ENCODE results near the gene ZBTB25.
A peak's percentile ranks its signal among the peaks of the same experiment; 100 is the strongest.
"Not testable (repeated sequence)": the region's sequence is repeated elsewhere in the genome, so short reads cannot be mapped to it uniquely, and the experiment has no call there.

The ZBTB25 gene, protein sequence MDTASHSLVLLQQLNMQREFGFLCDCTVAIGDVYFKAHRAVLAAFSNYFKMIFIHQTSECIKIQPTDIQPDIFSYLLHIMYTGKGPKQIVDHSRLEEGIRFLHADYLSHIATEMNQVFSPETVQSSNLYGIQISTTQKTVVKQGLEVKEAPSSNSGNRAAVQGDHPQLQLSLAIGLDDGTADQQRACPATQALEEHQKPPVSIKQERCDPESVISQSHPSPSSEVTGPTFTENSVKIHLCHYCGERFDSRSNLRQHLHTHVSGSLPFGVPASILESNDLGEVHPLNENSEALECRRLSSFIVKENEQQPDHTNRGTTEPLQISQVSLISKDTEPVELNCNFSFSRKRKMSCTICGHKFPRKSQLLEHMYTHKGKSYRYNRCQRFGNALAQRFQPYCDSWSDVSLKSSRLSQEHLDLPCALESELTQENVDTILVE

GRCh38 chr14:64503434-64504309, at the start of gene ZBTB25:
Gene ZBTB25 (minus strand): TSS chr14:64503838. CDS start chr14:64490533, 13,305 bp downstream.
- peak; percentile 71 for DNase-seq

DNA sequence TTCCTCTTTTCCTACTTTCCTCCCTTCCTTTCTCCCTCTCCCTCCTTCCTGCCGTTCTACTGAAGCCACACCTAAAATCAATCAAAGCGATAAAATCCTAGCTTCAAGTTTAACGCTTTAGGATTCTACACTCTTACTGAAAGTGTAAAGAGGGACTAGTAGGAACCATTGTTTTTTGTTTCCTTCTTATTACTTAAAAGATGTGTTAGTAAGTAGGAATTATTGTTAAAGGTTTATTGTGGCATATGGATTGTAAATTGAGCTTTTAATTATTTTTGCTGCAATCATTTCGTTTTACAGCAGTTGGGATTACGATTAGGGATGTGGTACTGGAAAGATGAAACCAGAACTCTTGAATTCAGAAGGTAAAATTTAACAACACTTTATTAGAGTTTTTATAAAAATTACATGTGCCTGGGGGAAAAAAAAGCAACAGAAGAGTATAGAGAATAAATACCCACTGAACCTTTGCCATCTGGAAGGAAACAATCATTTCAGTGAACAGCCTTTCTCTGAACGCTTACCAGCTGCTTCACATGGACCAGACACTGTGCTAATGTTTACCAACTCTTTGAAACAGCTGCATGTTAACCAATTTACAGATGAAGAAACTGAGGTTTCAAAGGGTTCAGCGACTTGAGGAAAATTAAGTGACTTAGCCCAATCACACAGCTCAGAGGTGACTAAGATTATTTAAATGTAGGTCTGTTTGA, 47.1 kb upstream of the ZBTB25 start:
- no peak for DNase-seq

- DNase-seq, result peak; percentile 55
These were observed 46.4 kb upstream of the ZBTB25 start, which contains the start of gene PPP1R36 for GRCh38 chr14:64549791-64550620. Gene PPP1R36 (plus strand): TSS chr14:64549961. CDS start chr14:64549998, 37 bp downstream.

GRCh38 chr14:64549016-64549415, 45.4 kb upstream of the ZBTB25 start:
- no peak for DNase-seq

- DNase-seq, result no peak
These were observed 41.1 kb upstream of the ZBTB25 start for GRCh38 chr14:64544607-64545312.

DNA sequence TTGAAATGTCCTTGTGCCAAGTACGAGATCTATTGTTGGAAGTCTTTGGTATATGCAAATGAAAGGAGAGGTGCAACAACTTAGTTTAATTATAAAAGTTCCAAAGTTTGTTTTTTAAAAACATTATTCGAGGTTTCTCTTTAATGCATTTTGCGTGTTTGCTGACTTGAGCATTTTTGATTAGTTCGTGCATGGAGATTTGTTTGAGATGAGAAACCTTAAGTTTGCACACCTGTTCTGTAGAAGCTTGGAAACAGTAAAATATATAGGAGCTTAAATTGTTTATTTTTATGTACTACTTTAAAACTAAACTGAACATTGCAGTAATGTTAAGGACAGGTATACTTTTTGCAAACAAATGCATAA, 39.2 kb upstream of the ZBTB25 start:
- no peak for DNase-seq

- DNase-seq, result no peak
These were observed 38.6 kb upstream of the ZBTB25 start for GRCh38 chr14:64541972-64542835.

- no peak for DNase-seq
These were observed 37.8 kb upstream of the ZBTB25 start for GRCh38 chr14:64541261-64541971.

- peak; percentile 97 for DNase-seq
These were observed 36.9 kb upstream of the ZBTB25 start, which contains the start of gene HSPA2 for GRCh38 chr14:64540208-64541202. Gene HSPA2 (plus strand): TSS chr14:64540741. CDS start chr14:64540850, 109 bp downstream.

- no peak for DNase-seq
These were observed 33.0 kb upstream of the ZBTB25 start for GRCh38 chr14:64536488-64537245.

DNA sequence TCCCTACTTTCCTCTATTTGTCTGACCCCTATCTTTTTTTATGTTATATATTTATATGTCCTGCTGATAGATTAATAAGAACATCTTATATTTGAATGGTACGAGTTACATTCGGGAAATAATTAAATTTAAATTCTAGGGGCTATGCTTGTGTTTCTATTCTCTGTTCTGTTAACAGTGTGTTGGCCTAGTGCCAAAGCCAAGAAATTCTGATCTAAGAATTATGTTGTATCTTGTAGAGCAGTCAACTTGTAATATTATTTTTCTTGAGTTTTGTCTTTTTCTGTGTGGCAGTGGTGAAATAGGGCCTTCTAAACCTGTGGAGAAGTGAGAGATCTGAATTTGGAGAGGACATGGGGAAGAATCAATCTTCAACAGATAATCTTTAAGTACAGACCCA, 27.9 kb upstream of the ZBTB25 start:
- no peak for DNase-seq

DNA sequence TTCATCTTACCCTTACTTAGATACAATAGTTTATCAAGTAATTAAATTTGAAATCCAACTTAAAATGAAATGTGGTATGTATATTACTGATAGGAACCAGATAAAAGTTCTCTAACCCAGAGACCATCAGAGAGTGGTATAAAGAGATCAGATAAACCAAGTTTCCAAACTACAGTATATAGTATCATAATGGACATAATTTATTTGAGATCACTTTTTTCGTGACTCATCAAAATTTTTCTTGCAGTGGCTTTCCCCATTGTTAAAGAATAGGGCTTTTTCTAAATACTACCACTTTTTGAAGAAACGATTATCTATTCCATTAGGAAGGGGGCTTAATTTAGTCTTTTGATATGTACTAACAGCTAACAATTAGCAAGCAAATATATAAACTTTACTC, 21.7 kb upstream of the ZBTB25 start:
- DNase-seq, result no peak

- DNase-seq, result no peak
These were observed 19.1 kb upstream of the ZBTB25 start for GRCh38 chr14:64522591-64523355.

- DNase-seq, result no peak
These were observed 17.1 kb upstream of the ZBTB25 start for GRCh38 chr14:64520699-64521098.

- no peak for DNase-seq
These were observed 14.6 kb upstream of the ZBTB25 start for GRCh38 chr14:64518229-64518628.

DNA sequence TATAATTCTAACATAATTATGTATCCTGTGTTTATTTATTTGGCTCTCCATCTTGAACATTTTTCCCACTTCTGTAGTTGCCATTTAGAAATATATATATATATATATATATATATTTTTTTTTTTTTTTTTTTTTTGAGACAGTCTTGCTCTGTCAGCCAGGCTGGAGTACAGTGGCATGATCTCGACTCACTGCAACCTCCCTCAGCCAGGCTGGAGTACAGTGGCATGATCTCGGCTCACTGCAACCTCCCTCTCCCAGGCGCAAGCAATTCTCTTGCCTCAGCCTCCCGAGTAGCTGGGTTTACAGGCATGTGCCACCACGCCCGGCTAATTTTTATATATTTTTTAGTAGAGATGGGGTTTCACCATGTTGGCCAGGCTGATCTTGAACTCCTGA, 14.0 kb upstream of the ZBTB25 start:
- DNase-seq, result not testable (repeated sequence)

DNA sequence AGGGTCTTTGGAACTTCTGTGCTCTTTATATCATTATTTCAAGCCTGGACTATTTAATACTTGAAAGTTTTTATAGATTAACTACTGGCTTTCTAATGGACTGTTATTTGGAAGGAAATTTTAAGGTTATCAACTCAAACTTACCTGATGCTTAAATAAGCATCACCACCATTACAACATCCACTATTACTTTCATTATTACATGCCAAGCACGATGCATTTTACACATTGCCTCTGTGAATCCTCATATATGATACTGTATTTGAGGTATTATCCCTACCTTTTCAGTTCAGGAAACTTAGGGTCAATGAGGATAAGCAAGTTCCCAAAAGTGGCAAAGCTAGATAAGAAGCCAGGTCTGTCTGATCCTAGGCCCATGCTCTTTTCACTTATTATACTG, 13.3 kb upstream of the ZBTB25 start:
- DNase-seq, result no peak
